HG02642 (cell line): ENCODE data around the gene CNOT1.

ENCODE experiments used
- ATAC-seq: cut with Tn5 transposase; IDR thresholded peaks from one replicate; pipeline ENCODE4 v1.9.1; 2021; ENCODE audit warnings: mild to moderate bottlenecking; ENCODE audit not compliant: unreplicated experiment, poor library complexity

The CNOT1 gene

DNA sequence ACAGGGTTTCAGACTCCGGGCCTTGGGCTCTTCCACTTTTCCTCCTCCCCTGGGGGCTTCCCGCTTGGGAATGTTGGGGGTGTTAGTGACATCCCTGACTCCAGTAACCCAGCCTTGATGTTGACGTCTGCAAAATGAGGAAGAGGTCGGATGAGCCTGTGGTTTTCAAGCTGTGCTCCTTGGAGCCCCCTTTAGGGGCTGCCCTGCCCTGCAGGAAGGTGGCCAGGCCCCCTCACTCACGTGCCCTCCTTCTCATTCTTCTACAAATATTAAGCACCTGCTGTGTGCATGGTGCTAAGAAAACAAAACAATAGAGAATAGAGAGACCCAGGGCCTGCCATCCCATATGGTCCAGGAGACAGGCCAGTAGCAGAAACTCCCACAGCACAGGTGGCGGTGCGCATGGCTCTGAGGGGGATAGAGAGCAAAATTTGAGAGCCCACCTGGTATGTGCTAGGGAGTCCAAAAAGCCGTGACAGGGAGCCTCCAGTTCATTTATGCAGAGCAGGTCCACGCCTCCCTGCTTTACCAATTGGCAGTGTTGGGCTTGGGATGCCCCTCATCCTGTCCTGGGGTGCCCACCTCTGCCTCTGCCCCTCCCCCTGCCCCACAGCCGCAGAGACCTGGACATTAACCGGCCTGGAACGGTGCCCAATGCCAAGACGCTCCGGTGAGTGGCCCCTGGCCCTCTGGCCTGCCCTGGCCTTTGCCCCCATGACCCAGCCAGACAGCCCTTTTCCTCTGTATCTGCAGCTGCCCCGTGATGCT lies 122.2 kb downstream of the CNOT1 start:
- no peak for ATAC-seq

DNA sequence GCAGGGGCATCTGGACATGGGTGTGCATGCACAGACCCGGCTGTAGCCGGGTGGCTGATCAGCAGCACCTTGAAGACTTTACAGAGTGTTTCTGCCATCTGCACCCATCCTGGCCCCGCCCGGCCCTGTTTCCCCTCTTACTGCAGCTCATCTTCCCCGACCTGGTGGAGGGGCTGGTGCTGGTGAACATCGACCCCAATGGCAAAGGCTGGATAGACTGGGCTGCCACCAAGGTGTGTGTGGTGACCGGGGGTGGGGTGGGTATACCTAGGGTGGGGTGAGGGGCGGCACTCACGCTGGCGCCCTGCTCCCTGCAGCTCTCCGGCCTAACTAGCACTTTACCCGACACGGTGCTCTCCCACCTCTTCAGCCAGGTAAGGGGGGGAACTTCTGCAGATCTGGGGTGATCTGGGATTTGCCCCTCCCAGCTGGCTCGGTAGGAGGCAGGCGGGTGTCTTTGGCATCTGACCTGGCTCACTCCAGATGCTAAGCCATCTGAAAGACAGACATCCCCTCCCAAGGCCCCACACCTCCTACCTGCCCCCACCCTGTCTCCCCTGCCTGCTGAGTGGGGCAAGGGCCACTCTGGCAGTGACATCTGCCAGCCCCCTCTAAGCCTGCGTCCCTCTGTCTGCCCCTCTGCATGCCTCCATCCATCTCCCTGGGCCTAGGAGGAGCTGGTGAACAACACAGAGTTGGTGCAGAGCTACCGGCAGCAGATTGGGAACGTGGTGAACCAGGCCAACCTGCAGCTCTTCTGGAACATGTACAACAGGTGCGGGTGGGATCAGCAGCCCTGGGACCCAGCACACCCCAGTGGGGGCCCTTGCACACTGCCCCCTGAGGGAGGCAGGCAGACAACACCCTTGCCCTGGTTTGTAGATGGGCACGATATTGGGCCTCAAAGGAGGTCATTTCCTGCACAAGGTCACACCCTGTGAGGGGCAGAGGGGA lies 123.1 kb downstream of the CNOT1 start:
- ATAC-seq = no peak

DNA sequence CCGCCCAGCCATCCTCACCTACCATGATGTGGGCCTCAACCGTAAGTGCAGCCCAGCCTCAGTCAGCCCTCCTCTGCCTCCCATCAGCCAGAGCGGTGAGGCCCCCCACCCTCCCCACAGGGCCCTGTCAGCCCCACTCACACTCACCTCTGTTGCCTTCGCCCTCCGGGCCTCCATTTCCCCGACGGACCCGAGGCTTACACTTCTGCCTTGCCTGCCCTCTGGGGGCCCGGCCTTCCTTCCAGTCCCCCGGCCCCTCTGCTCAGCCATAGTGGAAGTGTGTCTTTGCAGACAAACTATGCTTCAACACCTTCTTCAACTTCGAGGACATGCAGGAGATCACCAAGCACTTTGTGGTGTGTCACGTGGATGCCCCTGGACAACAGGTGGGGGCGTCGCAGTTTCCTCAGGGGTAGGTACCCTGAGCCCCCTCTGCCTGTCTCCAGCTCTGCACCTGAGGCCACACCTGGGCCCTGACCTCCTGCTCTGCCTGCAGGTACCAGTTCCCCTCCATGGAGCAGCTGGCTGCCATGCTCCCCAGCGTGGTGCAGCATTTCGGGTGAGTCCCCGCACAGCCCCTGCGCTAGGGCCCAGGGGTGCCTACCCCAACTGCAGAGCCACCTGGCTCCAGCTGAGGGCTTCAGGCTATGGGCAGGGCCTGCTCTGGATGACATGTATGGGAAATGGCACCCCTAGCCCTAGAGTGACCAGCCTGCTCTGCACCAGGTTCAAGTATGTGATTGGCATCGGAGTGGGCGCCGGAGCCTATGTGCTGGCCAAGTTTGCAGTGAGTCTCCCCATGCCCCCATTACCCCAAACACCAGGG lies 125.5 kb downstream of the CNOT1 start:
- no peak for ATAC-seq

DNA sequence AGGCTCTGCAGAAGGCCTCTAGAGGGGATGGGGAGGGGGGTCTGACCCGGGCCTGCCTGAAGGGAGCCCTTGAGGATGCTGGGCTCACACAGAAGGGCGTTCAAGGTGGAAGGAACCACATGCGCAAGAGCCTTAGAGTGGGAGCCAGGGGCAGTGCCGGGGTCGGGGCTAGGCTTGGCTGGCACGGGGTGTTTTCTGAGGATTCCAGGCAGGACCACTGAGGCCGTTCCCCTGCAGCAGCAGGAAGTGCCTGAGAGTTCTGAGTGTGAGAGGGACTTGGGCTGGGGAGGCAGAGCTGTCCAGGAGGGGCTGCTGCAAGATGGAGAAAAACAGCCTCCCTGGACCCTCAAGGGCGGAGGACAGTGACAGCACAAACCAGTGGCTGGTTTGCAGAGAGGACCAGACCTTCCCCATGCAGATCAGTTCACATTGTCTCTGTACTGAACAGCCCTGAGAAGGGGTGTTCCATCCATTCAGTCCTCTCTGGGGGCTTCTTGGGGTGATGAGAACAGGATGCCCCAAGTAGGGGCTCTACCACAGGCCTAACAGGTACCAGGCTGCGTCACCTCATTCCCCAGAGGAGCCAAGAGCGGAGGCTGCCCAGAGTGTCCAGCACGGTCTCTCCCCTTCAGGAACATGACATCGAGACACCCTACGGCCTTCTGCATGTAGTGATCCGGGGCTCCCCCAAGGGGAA lies 126.3 kb downstream of the CNOT1 start:
- no peak for ATAC-seq

DNA sequence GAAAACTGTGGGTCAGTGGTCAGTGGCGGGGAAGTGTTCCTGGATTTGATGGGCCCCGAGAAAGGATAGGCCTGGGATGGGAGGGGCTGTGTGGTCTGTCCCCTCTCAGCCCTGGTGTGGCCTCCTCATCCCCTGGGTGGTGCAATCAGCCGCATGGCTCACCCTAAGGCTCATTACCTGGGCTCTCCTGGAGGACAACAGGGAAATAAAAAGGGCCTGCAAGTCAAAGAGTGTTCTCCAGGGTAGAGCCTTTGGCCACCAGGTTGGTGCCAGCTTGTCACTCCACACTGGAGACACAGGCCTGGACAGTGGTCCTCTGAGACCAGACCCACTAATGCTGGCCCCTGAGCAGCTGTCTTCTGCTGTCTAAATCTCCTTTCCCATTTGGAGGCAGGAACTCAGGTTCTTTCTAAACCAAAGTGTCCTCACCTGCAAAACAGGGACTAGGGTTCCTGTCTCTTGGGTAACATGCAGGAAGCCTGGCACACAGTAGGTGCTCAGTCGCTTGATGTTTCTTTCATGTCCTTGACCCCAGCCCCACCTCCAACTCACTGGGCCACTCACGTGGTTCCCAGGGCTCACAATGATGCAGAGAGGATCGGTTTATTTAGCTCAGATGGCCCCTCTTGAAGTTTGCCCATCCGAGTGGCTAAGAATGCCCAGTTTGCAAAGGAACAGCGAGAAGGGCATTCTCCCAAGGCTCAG lies 127.3 kb downstream of the CNOT1 start:
- no peak for ATAC-seq

DNA sequence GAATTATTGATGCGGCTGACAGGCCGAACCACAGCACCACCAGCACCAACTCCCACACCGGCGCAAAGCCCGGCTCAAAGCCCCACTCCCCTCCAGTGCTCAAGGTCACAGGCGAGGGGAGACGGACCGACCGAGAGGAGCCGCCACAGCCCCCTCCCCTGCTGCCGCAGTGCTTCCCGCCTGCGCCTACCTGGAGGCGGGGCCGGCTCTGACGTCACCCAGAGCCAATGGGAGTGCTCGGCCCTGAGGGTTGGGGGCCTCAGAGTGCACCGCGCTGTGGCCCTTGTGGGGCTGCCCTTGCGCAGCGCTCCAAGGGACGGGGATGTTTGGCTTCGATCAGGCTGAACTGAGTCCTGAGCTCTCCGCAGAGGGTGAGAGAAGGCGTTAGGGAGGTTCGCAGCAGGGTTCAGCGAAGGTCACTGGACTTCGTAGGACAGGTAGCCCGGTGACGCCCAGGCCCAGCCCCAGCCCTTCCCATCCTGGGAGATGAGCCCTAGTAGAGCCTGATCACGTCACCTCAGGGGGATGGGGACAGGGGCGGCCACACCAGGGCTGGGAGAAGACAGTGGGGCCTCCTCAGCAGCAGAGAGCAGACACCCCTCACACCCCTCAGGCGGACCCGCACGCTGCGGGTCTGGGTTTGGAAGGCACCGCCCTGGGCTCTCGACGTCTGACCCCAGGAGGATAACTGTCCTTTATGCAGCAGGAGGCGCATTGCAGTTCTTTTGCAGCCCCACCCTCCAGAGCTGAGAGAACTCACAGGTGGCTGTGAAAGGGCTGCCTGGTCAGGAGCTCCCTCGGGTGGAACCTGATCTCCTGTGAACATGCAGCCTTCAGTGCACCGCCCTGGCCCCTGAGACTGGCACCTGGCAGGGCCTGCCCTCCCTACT lies 128.1 kb downstream of the CNOT1 start:
- ATAC-seq = no peak

DNA sequence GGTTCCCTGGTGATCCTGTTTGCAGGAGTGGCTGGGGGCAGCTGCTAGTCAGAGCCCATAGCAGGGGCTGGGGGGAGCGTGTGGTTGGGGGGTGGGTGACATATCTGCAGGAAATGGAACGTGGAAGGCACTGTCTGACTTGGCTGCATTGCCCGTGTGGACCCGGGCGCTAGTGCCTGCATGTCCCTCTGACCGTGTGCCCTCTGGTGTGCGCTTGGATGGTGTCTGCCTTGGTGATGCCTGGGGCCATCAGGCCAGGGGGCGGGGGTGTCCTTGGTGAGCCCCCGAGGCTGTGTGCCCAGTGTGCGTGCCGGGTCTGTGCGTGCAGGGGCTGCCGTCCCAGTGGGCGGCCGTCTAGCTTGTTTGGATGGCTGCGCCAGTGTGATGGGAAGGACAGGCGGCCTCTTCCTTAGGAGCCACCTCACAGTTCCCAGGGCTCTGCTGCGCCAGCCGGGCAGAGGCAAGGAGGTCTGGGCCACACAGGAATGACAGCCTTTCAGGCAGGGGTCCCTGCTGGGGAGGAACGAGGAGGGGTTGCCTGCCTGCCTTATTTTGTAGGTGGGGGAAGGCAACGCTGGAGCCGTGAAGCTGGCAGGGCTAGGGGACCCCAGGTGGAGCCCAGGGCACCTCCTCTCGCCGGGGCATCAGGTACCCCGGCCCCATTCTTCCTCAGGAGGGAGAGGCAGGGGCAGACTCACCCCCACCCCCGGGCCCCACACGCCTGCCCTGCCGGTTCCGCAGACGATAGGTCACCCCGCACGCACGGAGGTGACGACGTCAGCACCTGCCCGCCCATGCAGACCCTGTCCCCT lies 129.0 kb downstream of the CNOT1 start:
- ATAC-seq = no peak

DNA sequence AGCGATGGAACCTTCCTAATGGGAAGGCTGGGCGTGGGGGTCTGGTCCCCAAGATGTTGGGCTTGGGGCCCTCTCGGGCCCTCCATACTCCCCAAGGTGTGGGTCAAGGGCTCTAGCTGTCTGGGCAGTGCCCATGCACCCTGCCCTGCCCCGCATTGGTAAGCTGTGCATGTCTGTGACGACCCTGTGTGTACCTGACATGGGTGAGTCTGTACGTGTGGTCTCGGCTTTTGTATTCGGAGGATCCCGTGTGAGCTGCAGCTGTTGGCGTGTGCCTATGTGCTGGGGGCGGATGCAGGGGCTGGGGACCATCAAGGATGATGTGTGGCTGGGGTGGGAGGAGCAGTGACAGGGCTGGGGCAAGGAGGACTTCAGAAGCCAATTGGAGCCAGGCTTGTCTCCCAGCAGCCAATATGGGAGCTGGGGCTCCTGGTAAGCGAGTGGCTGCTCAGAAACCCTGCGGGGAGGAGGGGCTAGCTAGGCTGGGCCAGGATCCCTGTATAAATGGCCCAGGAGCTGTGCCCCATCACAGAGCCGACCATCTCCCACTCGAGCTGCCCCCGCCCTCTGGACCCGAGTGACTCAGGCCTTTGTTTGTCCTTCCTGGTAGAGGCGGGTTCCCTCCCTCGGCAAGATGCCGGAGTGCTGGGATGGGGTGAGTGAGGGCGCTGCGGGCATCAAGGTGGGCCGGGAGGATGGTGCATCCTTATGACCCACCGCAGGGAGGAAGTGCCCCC lies 129.8 kb downstream of the CNOT1 start, which contains the start of gene NDRG4:
TSS of gene NDRG4 (plus strand) at position 529 of the 737 bp plus-strand sequence. CDS start at position 635, 106 bp downstream.
- ATAC-seq = peak; percentile 80

DNA sequence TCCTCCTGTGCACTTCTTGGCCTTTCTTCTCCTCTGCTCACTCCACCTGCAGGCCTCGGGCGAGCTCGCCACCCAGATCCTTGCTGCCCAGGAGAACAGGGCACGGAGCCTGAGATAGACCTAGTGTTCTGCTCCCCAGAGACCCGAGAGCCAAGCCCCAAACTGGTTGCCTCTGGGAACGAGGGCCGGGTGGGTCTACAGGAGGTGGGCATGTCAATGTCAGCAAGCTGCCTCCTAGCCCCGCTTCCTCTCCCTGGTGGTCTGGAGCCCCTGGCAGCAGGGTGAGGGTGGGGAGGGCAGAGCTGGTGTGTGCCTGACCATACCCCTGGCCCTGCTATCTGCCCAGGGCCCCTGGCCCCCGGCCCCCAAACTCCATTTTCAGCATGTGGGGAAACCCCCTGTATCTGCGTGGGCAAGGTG lies 130.5 kb downstream of the CNOT1 start:
- no peak for ATAC-seq

DNA sequence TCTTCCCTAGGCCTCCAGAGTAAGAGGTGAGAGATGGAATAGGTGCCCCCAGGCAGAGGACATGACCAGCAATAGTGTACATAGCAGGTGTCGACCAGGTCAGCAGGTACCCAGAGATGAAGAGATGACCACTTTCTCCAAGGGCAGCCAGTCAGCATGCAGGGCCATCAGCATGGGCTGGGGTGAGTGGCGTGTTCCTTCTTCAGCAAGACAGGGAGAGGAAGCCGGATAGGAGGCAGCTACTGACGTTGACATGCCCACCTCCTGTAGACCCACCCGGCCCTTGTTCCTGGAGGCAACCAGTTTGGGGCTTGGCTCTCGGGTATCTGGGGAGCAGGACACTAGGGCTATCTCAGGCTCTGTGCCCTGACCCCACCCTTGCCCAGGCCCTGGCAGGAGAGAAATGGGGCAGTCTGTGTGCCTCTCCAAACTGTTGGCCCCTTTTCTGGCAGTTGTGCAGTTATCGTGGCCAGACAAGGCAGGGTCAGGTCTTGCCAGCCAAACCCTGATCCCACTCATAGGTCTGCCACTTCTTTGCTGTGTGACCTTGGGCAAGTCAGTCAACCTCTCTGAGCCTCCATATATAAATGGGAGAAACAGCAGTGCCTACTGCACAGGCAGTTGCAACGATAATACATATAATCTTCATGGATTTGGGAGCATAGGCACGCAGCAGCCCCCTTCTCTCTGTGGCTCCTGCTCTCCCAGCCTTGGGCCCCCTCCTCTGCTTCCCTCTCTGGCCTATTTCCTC lies 131.1 kb downstream of the CNOT1 start:
- no peak for ATAC-seq

DNA sequence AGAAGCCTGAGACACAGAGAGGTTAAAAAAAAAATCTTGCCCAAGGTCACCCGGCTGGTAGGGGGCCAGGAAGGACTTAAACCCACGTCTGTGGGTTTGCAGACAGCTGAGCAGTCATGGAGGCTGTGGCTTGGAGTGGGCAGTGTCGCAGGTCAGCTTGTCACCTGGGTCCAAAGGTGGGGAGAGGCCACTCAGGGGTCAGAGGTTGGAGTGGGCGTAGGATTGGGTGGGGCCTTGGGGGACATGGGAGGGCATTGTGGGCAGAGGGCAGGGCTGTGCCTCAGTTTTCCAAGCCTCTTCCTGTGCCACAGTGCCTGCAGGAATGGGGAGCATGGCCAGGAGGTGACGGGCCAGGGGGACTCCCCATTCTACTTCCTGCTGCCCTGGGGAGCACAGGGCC lies 131.7 kb downstream of the CNOT1 start:
- no peak for ATAC-seq

DNA sequence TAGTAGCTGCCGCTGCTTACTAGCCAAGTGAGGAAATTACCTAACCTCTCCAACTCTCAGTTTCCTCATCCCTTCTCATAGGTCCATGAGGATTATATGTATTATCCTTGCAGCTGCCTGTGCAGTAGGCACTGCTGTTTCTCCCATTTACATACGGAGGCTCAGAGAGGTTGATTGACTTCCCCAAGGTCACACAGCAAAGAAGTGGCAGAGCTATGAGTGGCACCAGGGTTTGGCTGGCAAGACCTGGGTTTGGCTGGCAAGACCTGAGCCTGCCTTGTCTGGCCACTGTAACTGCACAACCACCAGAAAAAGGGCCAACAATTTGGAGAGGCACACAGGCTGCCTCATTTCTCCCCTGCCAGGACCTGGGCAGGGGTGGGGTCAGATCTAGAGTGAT lies 132.2 kb downstream of the CNOT1 start:
- no peak for ATAC-seq

DNA sequence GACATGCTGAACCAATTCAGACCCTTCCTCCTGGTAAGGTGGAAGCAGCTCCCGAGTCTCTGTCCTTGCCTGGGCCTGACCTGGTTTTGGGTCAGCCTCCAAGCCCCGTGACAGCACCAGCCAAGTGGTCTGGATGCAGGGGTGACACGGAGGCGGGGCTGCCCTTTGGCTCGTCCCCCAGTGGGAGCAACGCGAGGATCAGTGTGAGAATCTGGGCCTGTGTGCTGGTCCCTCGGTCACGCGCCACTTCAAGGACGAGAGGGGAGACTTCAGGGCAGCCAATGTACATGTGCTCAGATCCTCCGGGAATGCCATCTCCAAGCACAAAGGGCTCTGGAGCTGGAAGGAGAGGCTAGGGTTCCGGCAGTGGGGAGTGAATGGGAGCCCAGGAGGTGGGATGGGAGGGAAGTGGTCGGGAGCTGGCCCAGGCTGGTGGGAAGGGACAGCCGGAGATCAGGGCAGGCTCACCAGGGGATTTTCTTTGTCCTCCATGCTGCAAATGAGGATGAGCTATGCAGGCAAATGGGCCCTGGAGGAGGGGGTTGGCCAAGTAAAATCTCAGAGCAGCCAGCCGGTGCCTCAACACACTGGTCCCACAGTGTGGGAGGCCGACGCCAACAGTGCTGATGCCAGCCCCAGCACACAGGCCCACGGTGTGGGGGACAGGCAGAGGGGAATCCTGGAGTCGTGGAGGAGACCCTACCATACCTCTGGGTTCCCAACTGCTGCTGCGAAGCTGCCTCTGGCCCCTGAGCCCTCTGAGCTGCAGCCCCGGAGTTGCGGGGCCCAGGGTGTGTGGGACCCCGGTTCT lies 133.9 kb downstream of the CNOT1 start:
- ATAC-seq = no peak

DNA sequence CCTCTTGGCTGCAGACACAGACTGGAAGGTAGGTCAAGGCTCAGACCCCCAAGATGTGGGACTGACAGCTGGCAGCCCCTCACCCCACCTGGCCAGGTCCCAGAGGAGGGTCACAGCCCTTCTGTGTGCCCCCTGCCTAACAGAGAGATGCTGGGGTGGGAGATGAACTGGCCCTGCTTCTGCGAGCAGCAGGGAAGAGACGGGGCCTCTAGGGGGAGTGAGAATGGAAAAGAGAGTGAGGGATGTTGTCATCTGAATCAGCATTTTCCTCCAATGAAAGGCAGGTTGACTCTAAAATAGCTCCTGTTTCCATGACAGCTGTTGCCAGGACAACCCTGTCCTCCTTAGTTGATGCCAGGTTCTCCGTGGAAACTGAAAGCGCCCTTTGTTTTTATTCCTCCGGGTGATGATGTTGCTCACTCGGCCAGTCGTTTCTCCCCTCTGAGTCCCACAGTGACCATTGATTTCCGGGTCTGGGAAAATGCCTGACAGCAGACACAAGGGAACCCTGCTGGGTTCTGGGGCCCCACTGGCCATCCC lies 134.6 kb downstream of the CNOT1 start:
- peak; percentile 57 for ATAC-seq
